ENCODE measurements around the gene CHST8. TPM values are rescaled to one million over a fixed set of nuclear protein-coding genes. Genes with fewer than 3 reads are reported as not detected.

Gene CHST8
- total and polyA plus RNA-seq, 2 donors from 2014 or later: 0.28 TPM; not detected in 1

- Histone ChIP-seq H3K4me3 (ENCODE audit: low read length in 3 of 3) (no peak overlapping the region), H3K27me3 (ENCODE audit: control insufficient read depth, insufficient read depth, low read length) (no peaks in the 10 kb centered on the region), H3K9ac (ENCODE audit: low read length in 3 of 3) (no peak overlapping the region), H3K27ac (ENCODE audit: low read depth in 2 of 2, low read length in 2 of 2) (no peak overlapping the region), H3K9me3 (ENCODE audit: control insufficient read depth in 2 of 3, insufficient read depth in 1 of 3, low read length in 3 of 3) (no peaks in the 10 kb centered on the region), H3K4me1 (ENCODE audit: control insufficient read depth in 2 of 3, insufficient read depth in 2 of 3, low read depth in 1 of 3, low read length in 3 of 3) (no peaks in the 10 kb centered on the region), H3K36me3 (ENCODE audit: control insufficient read depth in 2 of 3, insufficient read depth in 3 of 3, low read length in 3 of 3) (no peaks in the 10 kb centered on the region)
- DNase-seq (peak in 4 of 5 donors; percentile 80 to 87 (median 84)), FAIRE-seq (no peak)
- TF ChIP-seq CTCF (IDR thresholded peaks at IDR 0.05; ENCODE audit: borderline replicate concordance, extremely low read depth, insufficient read depth): no peak
- intact Hi-C loops (cut with DNase I): no loop called here
These were observed 146.2 kb downstream of the CHST8 start for GRCh38 chr19:33767898-33768413.

DNA sequence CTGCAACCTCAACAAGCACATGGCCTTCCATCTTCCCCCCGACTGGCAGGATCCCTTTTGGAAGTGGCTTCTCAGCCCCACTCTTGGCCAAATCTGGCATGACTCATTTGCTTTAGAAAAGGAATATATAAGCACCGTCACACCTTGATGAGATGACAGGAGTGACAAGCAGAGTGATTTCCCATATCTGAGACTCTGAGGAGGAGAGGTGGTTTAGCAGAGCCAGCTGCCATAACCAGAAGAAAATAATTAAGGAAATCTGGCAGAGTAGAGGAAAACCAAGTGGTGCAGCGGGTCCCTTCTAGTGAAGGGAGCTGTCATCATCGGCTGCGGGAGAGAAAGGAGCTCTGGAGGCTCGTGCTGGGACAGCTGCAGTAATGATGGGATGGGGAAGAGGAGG, 147.5 kb downstream of the CHST8 start:
- Histone ChIP-seq H3K27ac (ENCODE audit: low read depth in 2 of 2, low read length in 2 of 2) (no peak overlapping the region), H3K9me3 (ENCODE audit: control insufficient read depth in 2 of 3, insufficient read depth in 1 of 3, low read length in 3 of 3) (no peaks in the 10 kb centered on the region), H3K4me3 (ENCODE audit: low read length in 3 of 3) (no peak overlapping the region), H3K4me1 (ENCODE audit: control insufficient read depth in 2 of 3, insufficient read depth in 2 of 3, low read depth in 1 of 3, low read length in 3 of 3) (no peaks in the 10 kb centered on the region), H3K27me3 (ENCODE audit: control insufficient read depth, insufficient read depth, low read length) (no peaks in the 10 kb centered on the region), H3K36me3 (ENCODE audit: control insufficient read depth in 2 of 3, insufficient read depth in 3 of 3, low read length in 3 of 3) (no peaks in the 10 kb centered on the region), H3K9ac (ENCODE audit: low read length in 3 of 3) (no peak overlapping the region)
- DNase-seq (no peak), FAIRE-seq (no peak)
- no peak for TF ChIP-seq CTCF (IDR thresholded peaks at IDR 0.05; ENCODE audit: borderline replicate concordance, extremely low read depth, insufficient read depth)
- intact Hi-C loops (cut with DNase I): no loop called here

GRCh38 chr19:33770107-33770506, 148.4 kb downstream of the CHST8 start:
- Histone ChIP-seq H3K36me3 (ENCODE audit: control insufficient read depth in 2 of 3, insufficient read depth in 3 of 3, low read length in 3 of 3) (no peaks in the 10 kb centered on the region), H3K4me1 (ENCODE audit: control insufficient read depth in 2 of 3, insufficient read depth in 2 of 3, low read depth in 1 of 3, low read length in 3 of 3) (no peaks in the 10 kb centered on the region), H3K9me3 (ENCODE audit: control insufficient read depth in 2 of 3, insufficient read depth in 1 of 3, low read length in 3 of 3) (no peaks in the 10 kb centered on the region), H3K27me3 (ENCODE audit: control insufficient read depth, insufficient read depth, low read length) (no peaks in the 10 kb centered on the region), H3K9ac (ENCODE audit: low read length in 3 of 3) (no peak overlapping the region), H3K4me3 (ENCODE audit: low read length in 3 of 3) (no peak overlapping the region), H3K27ac (ENCODE audit: low read depth in 2 of 2, low read length in 2 of 2) (no peak overlapping the region)
- intact Hi-C loops (cut with DNase I): loop anchor here (10.0 kb wide), 3 partner anchors 225 to 355 kb away; no protein-coding TSS in a partner anchor
- TF ChIP-seq CTCF (IDR thresholded peaks at IDR 0.05; ENCODE audit: borderline replicate concordance, extremely low read depth, insufficient read depth): no peak
- FAIRE-seq: no peak
- DNase-seq: no peak
